Measurements from ENCODE around the gene USP25.

GRCh38 chr21:15703932-15704331 is 25.9 kb upstream of the USP25 start:
- TF ChIP-seq CTCF (IDR thresholded peaks at IDR 0.05) (no peak), POLR2A (IDR thresholded peaks at IDR 0.05) (no peak)
